Measurements from ENCODE around the gene SLC2A6.

SLC2A6 gene

GRCh38 chr9:133520121-133520835 is 41.4 kb upstream of the SLC2A6 start:
- no peak for DNase-seq (ENCODE audit: low spot score)
- in situ Hi-C loops (cut with MboI; ENCODE audit: low sequenced_read_pairs, unreplicated experiment): no loop called here

GRCh38 chr9:133519693-133520092 is 40.8 kb upstream of the SLC2A6 start:
- no peak for TF ChIP-seq CTCF (IDR thresholded peaks at IDR 0.05; ENCODE audit: borderline replicate concordance, control extremely low read depth, extremely low read depth, insufficient read depth, missing control alignments)
- DNase-seq (ENCODE audit: low spot score): no peak
- in situ Hi-C loops (cut with MboI; ENCODE audit: low sequenced_read_pairs, unreplicated experiment): no loop called here

More at GRCh38 chr9:133520121-133520835, 41.4 kb upstream of the SLC2A6 start:
- TF ChIP-seq CTCF (IDR thresholded peaks at IDR 0.05; ENCODE audit: borderline replicate concordance, control extremely low read depth, extremely low read depth, insufficient read depth, missing control alignments): no peak

GRCh38 chr9:133518706-133519449 is 40.0 kb upstream of the SLC2A6 start:
- in situ Hi-C loops (cut with MboI; ENCODE audit: low sequenced_read_pairs, unreplicated experiment): no loop called here
- TF ChIP-seq CTCF (IDR thresholded peaks at IDR 0.05; ENCODE audit: borderline replicate concordance, control extremely low read depth, extremely low read depth, insufficient read depth, missing control alignments): no peak
- DNase-seq (ENCODE audit: low spot score): no peak

GRCh38 chr9:133518200-133518599 is 39.3 kb upstream of the SLC2A6 start:
- no peak for TF ChIP-seq CTCF (IDR thresholded peaks at IDR 0.05; ENCODE audit: borderline replicate concordance, control extremely low read depth, extremely low read depth, insufficient read depth, missing control alignments)
- DNase-seq (ENCODE audit: low spot score): no peak
- in situ Hi-C loops (cut with MboI; ENCODE audit: low sequenced_read_pairs, unreplicated experiment): no loop called here

DNA sequence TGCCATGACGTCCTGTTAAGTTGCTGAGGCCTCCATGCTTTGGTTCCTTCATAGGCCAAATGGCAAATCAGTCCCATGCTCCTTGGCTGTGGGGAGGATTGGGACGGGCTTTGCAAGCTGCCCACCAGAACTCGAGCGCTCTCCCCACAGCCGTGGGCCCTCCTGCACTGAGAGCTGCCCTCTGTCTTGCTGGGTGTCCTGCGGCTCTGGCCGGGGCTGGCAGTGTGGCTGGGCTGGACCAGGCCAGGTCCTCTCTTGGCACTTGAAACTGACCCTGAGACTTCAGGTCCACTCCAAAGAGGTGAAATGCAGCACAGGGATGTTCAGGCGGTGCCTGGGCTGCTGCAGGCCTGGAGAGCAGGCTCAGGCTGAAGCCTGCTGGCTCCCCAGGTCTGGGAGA is 38.8 kb upstream of the SLC2A6 start:
- no peak for TF ChIP-seq CTCF (IDR thresholded peaks at IDR 0.05; ENCODE audit: borderline replicate concordance, control extremely low read depth, extremely low read depth, insufficient read depth, missing control alignments)
- in situ Hi-C loops (cut with MboI; ENCODE audit: low sequenced_read_pairs, unreplicated experiment): no loop called here
- DNase-seq (ENCODE audit: low spot score): no peak

GRCh38 chr9:133516961-133517350 is 38.1 kb upstream of the SLC2A6 start:
- TF ChIP-seq CTCF (IDR thresholded peaks at IDR 0.05; ENCODE audit: borderline replicate concordance, control extremely low read depth, extremely low read depth, insufficient read depth, missing control alignments): no peak
- in situ Hi-C loops (cut with MboI; ENCODE audit: low sequenced_read_pairs, unreplicated experiment): no loop called here
- DNase-seq (ENCODE audit: low spot score): no peak

Measured in GM13976 (cell line).